Liver (tissue), 9 donors: ENCODE data around the gene ACP4. TPM values are rescaled to one million over a fixed set of nuclear protein-coding genes. Genes with fewer than 3 reads are reported as not detected.
"Not testable (repeated sequence)": the region's sequence is repeated elsewhere in the genome, so short reads cannot be mapped to it uniquely, and the experiment has no call there.

Experiments used
- DNase-seq: peaks from one replicate; pipeline ENCODE4 v3.0.0-alpha.2; 2017; ENCODE audit warnings: low spot score
- H3K27ac ChIP-seq, 2 donors: one replicate each; pipeline ENCODE4 v1.7.0; 2013; ENCODE audit warnings: inconsistent platforms in 2 of 2, low read length in 2 of 2, control low read depth in 1 of 2, low read depth in 1 of 2, mild to moderate bottlenecking in 1 of 2
- H3K27me3 ChIP-seq, 4 donors: one replicate each; pipeline versions ENCODE4 v1.6.1 to v1.7.0; 2013; ENCODE audit warnings: low read length in 3 of 4, inconsistent platforms in 1 of 4, mild to moderate bottlenecking in 1 of 4, moderate library complexity in 1 of 4; ENCODE audit not compliant: control insufficient read depth in 4 of 4, insufficient read depth in 4 of 4
- H3K36me3 ChIP-seq, 4 donors: one replicate each; pipeline versions ENCODE4 v1.6.1 to v1.7.0; 2013; ENCODE audit warnings: low read length in 3 of 4, mild to moderate bottlenecking in 3 of 4, low read depth in 1 of 4, moderate library complexity in 1 of 4; ENCODE audit not compliant: control insufficient read depth in 4 of 4, insufficient read depth in 3 of 4
- H3K4me1 ChIP-seq, 4 donors: one replicate each; pipeline versions ENCODE4 v1.6.1 to v1.7.0; 2013; ENCODE audit warnings: low read length in 3 of 4, mild to moderate bottlenecking in 3 of 4, moderate library complexity in 1 of 4; ENCODE audit not compliant: control insufficient read depth in 4 of 4, insufficient read depth in 4 of 4
- H3K4me3 ChIP-seq, 3 donors: one replicate each; pipeline versions ENCODE4 v1.6.1 to v1.7.0; 2013; ENCODE audit warnings: low read length in 3 of 3, control low read depth in 1 of 3, low read depth in 1 of 3, mild to moderate bottlenecking in 1 of 3
- H3K9ac ChIP-seq, 2 donors: one replicate each; pipeline ENCODE4 v1.7.0; 2013; ENCODE audit warnings: low read length in 2 of 2, mild to moderate bottlenecking in 2 of 2, moderate library complexity in 2 of 2, control low read depth in 1 of 2, low read depth in 1 of 2
- H3K9me3 ChIP-seq, 4 donors: one replicate each; pipeline versions ENCODE4 v1.6.1 to v1.7.0; 2013; ENCODE audit warnings: low read length in 3 of 4; ENCODE audit not compliant: control insufficient read depth in 4 of 4
- EGR1 ChIP-seq, 2 donors: IDR thresholded peaks; 2 replicates each; pipeline ENCODE4 v1.6.1; 2016 to 2018; ENCODE audit warnings: antibody characterized with exemption in 2 of 2, low read depth in 2 of 2
- FOXA1 ChIP-seq: IDR thresholded peaks from 2 replicates; pipeline ENCODE4 v1.6.1; 2016; ENCODE audit warnings: antibody characterized with exemption
- FOXA2 ChIP-seq: IDR thresholded peaks from 2 replicates; pipeline ENCODE4 v1.6.1; 2016; ENCODE audit warnings: antibody characterized with exemption
- GABPA ChIP-seq, 2 donors: IDR thresholded peaks in 1 of 2; conservative IDR thresholded peaks in 1 of 2; 2 replicates each; pipeline ENCODE4 v1.6.1; 2016; ENCODE audit warnings: antibody characterized with exemption in 2 of 2, mild to moderate bottlenecking in 1 of 2, moderate library complexity in 1 of 2
- HNF4A ChIP-seq, 2 donors: conservative IDR thresholded peaks; 2 replicates each; pipeline ENCODE4 v1.6.1; 2016; ENCODE audit warnings: antibody characterized with exemption in 2 of 2, mild to moderate bottlenecking in 2 of 2
- HNF4G ChIP-seq: IDR thresholded peaks from 2 replicates; pipeline ENCODE4 v1.6.1; 2016; ENCODE audit warnings: antibody characterized with exemption
- JUND ChIP-seq, 2 donors: IDR thresholded peaks; 2 replicates each; pipeline ENCODE4 v1.6.1; 2016; ENCODE audit warnings: antibody characterized with exemption in 2 of 2
- NR2F2 ChIP-seq: IDR thresholded peaks from 2 replicates; pipeline ENCODE4 v1.6.1; 2016; ENCODE audit warnings: antibody characterized with exemption
- RAD21 ChIP-seq, 2 donors: IDR thresholded peaks; 2 replicates each; pipeline ENCODE4 v1.6.1; 2016; ENCODE audit warnings: antibody characterized with exemption in 2 of 2, mild to moderate bottlenecking in 2 of 2
- RXRA ChIP-seq, 2 donors: IDR thresholded peaks; 2 replicates each; pipeline ENCODE4 v1.6.1; 2017 to 2018; ENCODE audit warnings: antibody characterized with exemption in 2 of 2, mild to moderate bottlenecking in 1 of 2
- SP1 ChIP-seq: IDR thresholded peaks from 2 replicates; pipeline ENCODE4 v1.6.1; 2018; ENCODE audit warnings: antibody characterized with exemption, mild to moderate bottlenecking
- TAF1 ChIP-seq: conservative IDR thresholded peaks from 2 replicates; pipeline ENCODE4 v1.6.1; 2016; ENCODE audit warnings: antibody characterized with exemption, mild to moderate bottlenecking
- YY1 ChIP-seq: IDR thresholded peaks from 2 replicates; pipeline ENCODE4 v1.6.1; 2016; ENCODE audit warnings: antibody characterized with exemption, mild to moderate bottlenecking
- WGBS: extraction: QIAGEN DNeasy Blood & Tissue Kit; methylation state at CpG from one replicate; pipeline ENCODE4 v1.1.7; 2013; 5-methylcytosine and 5-hydroxymethylcytosine counted together
- polyA plus RNA-seq, 2 donors: library from polyadenylated mRNA; stranded (reverse) in 1 of 2; unstranded in 1 of 2; fragments of 200-250 nt in 1 of 2; fragments of >200 nt in 1 of 2; fragmentation: Nextera tagmentation in 1 of 2; extraction: Ambion mirVana in 1 of 2; gene quantifications; one replicate each; pipeline versions ENCODE4 v1.2.1 to v1.2.3, GENCODE V29; 2013 to 2015
- total RNA-seq, 2 donors: library from RNA; depleted of rRNA; stranded (reverse); fragments of >200 nt; gene quantifications; one replicate each; pipeline ENCODE4 v1.2.3, GENCODE V29; 2014
- TF ChIP-seq, protein P1 (sequence below): IDR thresholded peaks from 2 replicates; pipeline ENCODE4 v1.6.1; 2016; ENCODE audit warnings: antibody characterized with exemption
- TF ChIP-seq, protein P2 (sequence below): fragments of 150-350 bp; IDR thresholded peaks from 2 replicates; pipeline ENCODE4 v1.5.1; 2017; ENCODE audit warnings: improper control_type of control experiment, low read depth, low read length; ENCODE audit not compliant: missing input control
- TF ChIP-seq, protein P3 (sequence below): IDR thresholded peaks from 2 replicates; pipeline ENCODE4 v1.6.1; 2016; ENCODE audit warnings: antibody characterized with exemption
- TF ChIP-seq, protein P4 (sequence below): IDR thresholded peaks from 2 replicates; pipeline ENCODE4 v1.6.1; 2016; ENCODE audit warnings: antibody characterized with exemption
- TF ChIP-seq, protein P5 (sequence below): IDR thresholded peaks from 2 replicates; pipeline ENCODE4 v1.6.1; 2016; ENCODE audit warnings: antibody characterized with exemption, mild to moderate bottlenecking
- donor health status: healthy.
- donor health status: healthy.
- donor health status: healthy.
- donor health status: healthy.
- donor health status: healthy.

The ACP4 gene
- total and polyA plus RNA-seq, 4 donors: 0.06 to 0.19 TPM; not detected in 2

DNA sequence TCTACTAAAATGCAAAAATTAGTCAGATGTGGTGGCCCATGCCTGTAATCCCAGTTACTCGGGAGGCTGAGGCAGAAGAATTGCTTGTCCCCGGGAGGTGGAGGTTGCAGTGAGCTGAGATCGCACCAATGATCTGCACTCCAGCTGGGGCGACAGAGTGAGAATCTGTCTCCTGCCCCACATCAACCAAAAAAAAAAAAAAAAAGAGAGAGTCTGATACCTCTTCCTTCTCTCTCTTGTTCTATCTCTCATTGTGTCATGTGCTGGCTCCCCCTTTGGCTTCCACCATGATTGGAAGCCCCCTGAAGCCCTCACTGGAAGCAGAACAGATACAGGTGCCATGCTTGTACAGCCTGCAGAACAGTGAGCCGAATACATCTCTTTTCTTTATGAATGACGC, 46.7 kb upstream of the ACP4 start:
- H3K27me3 ChIP-seq: peaks cover 0 to 4% (median 2%) of the 10 kb centered on the region in 4 donors
- no peak overlapping the region for H3K4me3 ChIP-seq
- H3K9ac ChIP-seq: no peak overlapping the region
- no peak for DNase-seq
- no peak overlapping the region for H3K27ac ChIP-seq
- no peaks in the 10 kb centered on the region for H3K9me3 ChIP-seq
- no peak for TF ChIP-seq SP1
- no peak for TF ChIP-seq NR2F2
- TF ChIP-seq, protein P1, sequence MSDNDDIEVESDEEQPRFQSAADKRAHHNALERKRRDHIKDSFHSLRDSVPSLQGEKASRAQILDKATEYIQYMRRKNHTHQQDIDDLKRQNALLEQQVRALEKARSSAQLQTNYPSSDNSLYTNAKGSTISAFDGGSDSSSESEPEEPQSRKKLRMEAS: no peak
- TF ChIP-seq FOXA1: no peak
- TF ChIP-seq, protein P2, sequence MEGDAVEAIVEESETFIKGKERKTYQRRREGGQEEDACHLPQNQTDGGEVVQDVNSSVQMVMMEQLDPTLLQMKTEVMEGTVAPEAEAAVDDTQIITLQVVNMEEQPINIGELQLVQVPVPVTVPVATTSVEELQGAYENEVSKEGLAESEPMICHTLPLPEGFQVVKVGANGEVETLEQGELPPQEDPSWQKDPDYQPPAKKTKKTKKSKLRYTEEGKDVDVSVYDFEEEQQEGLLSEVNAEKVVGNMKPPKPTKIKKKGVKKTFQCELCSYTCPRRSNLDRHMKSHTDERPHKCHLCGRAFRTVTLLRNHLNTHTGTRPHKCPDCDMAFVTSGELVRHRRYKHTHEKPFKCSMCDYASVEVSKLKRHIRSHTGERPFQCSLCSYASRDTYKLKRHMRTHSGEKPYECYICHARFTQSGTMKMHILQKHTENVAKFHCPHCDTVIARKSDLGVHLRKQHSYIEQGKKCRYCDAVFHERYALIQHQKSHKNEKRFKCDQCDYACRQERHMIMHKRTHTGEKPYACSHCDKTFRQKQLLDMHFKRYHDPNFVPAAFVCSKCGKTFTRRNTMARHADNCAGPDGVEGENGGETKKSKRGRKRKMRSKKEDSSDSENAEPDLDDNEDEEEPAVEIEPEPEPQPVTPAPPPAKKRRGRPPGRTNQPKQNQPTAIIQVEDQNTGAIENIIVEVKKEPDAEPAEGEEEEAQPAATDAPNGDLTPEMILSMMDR: no peak
- TF ChIP-seq GABPA (IDR thresholded peaks at IDR 0.05 in 1 of 2, conservative IDR thresholded peaks at IDR 0.05 in 1 of 2): no peak
- TF ChIP-seq HNF4A (conservative IDR thresholded peaks at IDR 0.05): no peak
- TF ChIP-seq RAD21 (IDR thresholded peaks at IDR 0.05): no peak
- no peak for TF ChIP-seq RXRA (IDR thresholded peaks at IDR 0.05)
- TF ChIP-seq TAF1: no peak
- no peaks in the 10 kb centered on the region for H3K36me3 ChIP-seq
- H3K4me1 ChIP-seq: no peaks in the 10 kb centered on the region
- 77% methylated on average over 6 of the region's 6 CpGs for WGBS

DNA sequence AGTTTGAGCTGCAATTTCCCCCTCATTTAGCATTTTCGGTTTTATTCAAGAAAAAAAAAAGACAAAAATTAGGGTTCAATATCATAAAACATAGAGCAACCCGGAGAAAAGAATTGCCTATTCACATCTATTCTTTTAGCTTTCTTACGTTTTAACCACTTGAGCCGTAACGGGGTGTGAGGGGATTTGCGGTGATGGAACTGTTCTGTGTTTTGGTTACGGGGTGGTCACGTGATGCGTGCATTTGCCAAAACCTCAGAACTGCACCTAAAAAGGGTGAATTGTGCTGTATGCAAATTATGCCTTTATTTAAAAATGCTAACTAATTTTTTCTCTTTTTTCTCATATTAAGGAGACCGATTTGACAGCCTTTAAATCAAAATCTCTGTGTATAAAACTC, 45.0 kb upstream of the ACP4 start:
- Histone ChIP-seq H3K4me3 (no peak overlapping the region), H3K36me3 (no peaks in the 10 kb centered on the region), H3K27me3 (no peaks in the 10 kb centered on the region), H3K9me3 (no peaks in the 10 kb centered on the region), H3K27ac (no peak overlapping the region), H3K9ac (no peak overlapping the region), H3K4me1 (no peaks in the 10 kb centered on the region)
- TF ChIP-seq RXRA (IDR thresholded peaks at IDR 0.05) (no peak), SP1 (no peak), HNF4A (conservative IDR thresholded peaks at IDR 0.05) (no peak), EGR1 (IDR thresholded peaks at IDR 0.05; ENCODE audit: low read depth in 2 of 2) (no peak), FOXA1 (no peak), FOXA2 (no peak), RAD21 (IDR thresholded peaks at IDR 0.05) (no peak), JUND (IDR thresholded peaks at IDR 0.05) (no peak), YY1 (no peak), NR2F2 (no peak), GABPA (IDR thresholded peaks at IDR 0.05 in 1 of 2, conservative IDR thresholded peaks at IDR 0.05 in 1 of 2) (no peak), TAF1 (no peak), HNF4G (no peak)
- TF ChIP-seq, protein P2: no peak
- TF ChIP-seq, protein P3, sequence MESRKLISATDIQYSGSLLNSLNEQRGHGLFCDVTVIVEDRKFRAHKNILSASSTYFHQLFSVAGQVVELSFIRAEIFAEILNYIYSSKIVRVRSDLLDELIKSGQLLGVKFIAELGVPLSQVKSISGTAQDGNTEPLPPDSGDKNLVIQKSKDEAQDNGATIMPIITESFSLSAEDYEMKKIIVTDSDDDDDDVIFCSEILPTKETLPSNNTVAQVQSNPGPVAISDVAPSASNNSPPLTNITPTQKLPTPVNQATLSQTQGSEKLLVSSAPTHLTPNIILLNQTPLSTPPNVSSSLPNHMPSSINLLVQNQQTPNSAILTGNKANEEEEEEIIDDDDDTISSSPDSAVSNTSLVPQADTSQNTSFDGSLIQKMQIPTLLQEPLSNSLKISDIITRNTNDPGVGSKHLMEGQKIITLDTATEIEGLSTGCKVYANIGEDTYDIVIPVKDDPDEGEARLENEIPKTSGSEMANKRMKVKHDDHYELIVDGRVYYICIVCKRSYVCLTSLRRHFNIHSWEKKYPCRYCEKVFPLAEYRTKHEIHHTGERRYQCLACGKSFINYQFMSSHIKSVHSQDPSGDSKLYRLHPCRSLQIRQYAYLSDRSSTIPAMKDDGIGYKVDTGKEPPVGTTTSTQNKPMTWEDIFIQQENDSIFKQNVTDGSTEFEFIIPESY: no peak
- TF ChIP-seq, protein P4, sequence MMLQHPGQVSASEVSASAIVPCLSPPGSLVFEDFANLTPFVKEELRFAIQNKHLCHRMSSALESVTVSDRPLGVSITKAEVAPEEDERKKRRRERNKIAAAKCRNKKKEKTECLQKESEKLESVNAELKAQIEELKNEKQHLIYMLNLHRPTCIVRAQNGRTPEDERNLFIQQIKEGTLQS: no peak
- TF ChIP-seq, protein P5, sequence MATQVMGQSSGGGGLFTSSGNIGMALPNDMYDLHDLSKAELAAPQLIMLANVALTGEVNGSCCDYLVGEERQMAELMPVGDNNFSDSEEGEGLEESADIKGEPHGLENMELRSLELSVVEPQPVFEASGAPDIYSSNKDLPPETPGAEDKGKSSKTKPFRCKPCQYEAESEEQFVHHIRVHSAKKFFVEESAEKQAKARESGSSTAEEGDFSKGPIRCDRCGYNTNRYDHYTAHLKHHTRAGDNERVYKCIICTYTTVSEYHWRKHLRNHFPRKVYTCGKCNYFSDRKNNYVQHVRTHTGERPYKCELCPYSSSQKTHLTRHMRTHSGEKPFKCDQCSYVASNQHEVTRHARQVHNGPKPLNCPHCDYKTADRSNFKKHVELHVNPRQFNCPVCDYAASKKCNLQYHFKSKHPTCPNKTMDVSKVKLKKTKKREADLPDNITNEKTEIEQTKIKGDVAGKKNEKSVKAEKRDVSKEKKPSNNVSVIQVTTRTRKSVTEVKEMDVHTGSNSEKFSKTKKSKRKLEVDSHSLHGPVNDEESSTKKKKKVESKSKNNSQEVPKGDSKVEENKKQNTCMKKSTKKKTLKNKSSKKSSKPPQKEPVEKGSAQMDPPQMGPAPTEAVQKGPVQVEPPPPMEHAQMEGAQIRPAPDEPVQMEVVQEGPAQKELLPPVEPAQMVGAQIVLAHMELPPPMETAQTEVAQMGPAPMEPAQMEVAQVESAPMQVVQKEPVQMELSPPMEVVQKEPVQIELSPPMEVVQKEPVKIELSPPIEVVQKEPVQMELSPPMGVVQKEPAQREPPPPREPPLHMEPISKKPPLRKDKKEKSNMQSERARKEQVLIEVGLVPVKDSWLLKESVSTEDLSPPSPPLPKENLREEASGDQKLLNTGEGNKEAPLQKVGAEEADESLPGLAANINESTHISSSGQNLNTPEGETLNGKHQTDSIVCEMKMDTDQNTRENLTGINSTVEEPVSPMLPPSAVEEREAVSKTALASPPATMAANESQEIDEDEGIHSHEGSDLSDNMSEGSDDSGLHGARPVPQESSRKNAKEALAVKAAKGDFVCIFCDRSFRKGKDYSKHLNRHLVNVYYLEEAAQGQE: no peak
- TF ChIP-seq, protein P1: no peak
- WGBS: 74% methylated on average over 10 of the region's 10 CpGs
- DNase-seq: no peak

DNA sequence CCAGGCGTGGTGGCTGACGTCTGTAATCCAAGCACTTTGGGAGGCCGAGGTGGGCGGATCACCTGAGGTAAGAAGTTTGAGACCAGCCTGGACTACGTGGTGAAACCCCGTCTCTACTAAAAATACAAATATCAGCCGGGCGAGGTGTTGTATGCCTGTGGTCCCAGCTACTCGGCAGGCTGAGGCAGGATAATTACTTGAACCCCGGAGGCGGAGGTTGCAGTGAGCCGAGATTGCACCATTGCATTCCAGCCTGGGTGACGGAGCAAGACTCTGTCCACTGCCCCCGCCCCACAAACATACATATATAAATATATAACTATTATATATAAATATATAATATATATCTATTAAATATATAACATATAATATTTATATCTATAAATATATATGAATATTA, 43.1 kb upstream of the ACP4 start:
- not testable (repeated sequence) for H3K9ac ChIP-seq, H3K4me3 ChIP-seq, H3K36me3 ChIP-seq, H3K27me3 ChIP-seq, H3K27ac ChIP-seq, H3K4me1 ChIP-seq, H3K9me3 ChIP-seq, DNase-seq
- WGBS: 90% methylated on average over 14 of the region's 14 CpGs
